Measurements from ENCODE around the gene NT5E. TPM values are rescaled to one million over a fixed set of nuclear protein-coding genes. Genes with fewer than 3 reads are reported as not detected.
A peak's percentile ranks its signal among the peaks of the same experiment; 100 is the strongest.

The NT5E gene
- total RNA-seq, 1 experiment from 2014 or later: 112 TPM

DNA sequence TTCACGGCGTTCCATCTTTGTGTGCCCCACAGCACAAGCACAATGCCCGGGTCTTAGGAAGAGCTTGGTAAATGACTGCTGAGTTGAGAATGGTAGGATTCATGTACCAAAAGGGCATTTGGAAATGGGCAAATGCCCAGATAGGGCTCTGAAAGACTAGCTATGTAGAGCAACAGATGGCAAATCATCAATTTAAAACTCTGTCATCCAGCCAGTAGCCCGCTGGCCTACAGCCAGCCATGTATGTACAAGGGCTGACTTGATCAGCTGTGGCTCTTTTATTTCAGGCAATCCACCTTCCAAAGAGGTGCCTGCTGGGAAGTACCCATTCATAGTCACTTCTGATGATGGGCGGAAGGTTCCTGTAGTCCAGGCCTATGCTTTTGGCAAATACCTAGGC, 35.1 kb downstream of the NT5E start:
- TF ChIP-seq, protein P1, sequence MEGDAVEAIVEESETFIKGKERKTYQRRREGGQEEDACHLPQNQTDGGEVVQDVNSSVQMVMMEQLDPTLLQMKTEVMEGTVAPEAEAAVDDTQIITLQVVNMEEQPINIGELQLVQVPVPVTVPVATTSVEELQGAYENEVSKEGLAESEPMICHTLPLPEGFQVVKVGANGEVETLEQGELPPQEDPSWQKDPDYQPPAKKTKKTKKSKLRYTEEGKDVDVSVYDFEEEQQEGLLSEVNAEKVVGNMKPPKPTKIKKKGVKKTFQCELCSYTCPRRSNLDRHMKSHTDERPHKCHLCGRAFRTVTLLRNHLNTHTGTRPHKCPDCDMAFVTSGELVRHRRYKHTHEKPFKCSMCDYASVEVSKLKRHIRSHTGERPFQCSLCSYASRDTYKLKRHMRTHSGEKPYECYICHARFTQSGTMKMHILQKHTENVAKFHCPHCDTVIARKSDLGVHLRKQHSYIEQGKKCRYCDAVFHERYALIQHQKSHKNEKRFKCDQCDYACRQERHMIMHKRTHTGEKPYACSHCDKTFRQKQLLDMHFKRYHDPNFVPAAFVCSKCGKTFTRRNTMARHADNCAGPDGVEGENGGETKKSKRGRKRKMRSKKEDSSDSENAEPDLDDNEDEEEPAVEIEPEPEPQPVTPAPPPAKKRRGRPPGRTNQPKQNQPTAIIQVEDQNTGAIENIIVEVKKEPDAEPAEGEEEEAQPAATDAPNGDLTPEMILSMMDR (IDR thresholded peaks at IDR 0.05; ENCODE audit: unreplicated experiment): no peak
- CTCF ChIA-PET: interaction anchor here (0.6 to 10.8 kb wide), 15 partner anchors 9 to 141 kb away, joined by 3 to 285 read pairs (median 20); partner anchors contain the start of gene NT5E

DNA sequence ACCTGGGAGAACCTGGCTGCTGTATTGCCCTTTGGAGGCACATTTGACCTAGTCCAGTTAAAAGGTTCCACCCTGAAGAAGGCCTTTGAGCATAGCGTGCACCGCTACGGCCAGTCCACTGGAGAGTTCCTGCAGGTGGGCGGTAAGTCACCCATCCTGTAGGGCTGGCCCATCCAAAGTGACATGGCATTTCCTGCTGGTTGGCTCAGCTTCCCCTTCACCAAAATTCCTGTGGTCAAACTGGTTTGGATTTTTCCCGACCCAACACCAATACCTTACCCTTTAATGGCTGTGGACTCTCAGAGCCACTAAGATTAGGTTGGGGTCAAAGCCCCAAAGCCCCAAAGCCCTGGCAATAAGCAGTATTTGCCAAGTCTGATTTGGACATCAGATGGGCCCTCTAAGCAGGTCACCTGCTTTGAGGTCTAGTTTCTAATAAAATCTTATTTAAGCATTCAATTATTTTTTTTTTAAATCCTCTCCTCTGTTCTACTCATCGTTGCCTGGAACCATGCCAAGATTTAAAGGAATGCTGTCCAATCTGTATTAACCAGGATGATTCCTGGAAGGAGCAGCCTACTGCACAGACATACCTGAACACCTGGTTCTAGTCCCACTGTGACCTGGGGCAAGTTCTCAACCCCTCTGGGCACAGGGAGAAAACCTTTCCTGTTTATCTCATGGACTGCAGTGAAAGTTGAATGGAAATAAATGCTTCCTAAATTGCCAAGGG, 40.8 kb downstream of the NT5E start:
- intact Hi-C loops (cut with micrococcal nuclease): no loop called here
- TF ChIP-seq, protein P1 (IDR thresholded peaks at IDR 0.05; ENCODE audit: unreplicated experiment): no peak
- ChIA-PET POLR2A (no interaction called here), CTCF (interaction anchor here (0.6 to 5.2 kb wide), 5 partner anchors 7 to 136 kb away, joined by 3 to 78 read pairs (median 8); no protein-coding TSS in a partner anchor)
- peak; percentile 60 for DNase-seq (ENCODE audit: unreplicated experiment)
- peaks cover 8% of the 10 kb centered on the region for H3K36me3 Mint-ChIP-seq (ENCODE audit: insufficient read depth, unreplicated experiment)
- H3K4me1 Mint-ChIP-seq (ENCODE audit: insufficient read depth, unreplicated experiment): peaks cover 23% of the 10 kb centered on the region
- no peaks in the 10 kb centered on the region for H3K27me3 Mint-ChIP-seq (ENCODE audit: insufficient read depth, unreplicated experiment)
- H3K9me3 Mint-ChIP-seq (ENCODE audit: unreplicated experiment): no peaks in the 10 kb centered on the region
- no TSS peak for BruUV-seq (replicated peaks)
- H3K27ac Mint-ChIP-seq (ENCODE audit: low read depth, unreplicated experiment): no peak overlapping the region
- H3K4me3 Mint-ChIP-seq (ENCODE audit: unreplicated experiment): no peak overlapping the region

More for the DNA sequence above, 35.1 kb downstream of the NT5E start:
- no peak overlapping the region for H3K27ac Mint-ChIP-seq (ENCODE audit: low read depth, unreplicated experiment)
- POLR2A ChIA-PET: interaction anchor here (1.6 to 4.4 kb wide), 3 partner anchors 22 to 123 kb away, joined by 4 to 26 read pairs (median 18); partner anchors contain the start of gene NT5E
- H3K36me3 Mint-ChIP-seq (ENCODE audit: insufficient read depth, unreplicated experiment): peaks cover 11% of the 10 kb centered on the region
- intact Hi-C loops (cut with micrococcal nuclease): no loop called here
- no peaks in the 10 kb centered on the region for H3K27me3 Mint-ChIP-seq (ENCODE audit: insufficient read depth, unreplicated experiment)
- H3K9me3 Mint-ChIP-seq (ENCODE audit: unreplicated experiment): no peaks in the 10 kb centered on the region
- no peak for DNase-seq (ENCODE audit: unreplicated experiment)
- H3K4me1 Mint-ChIP-seq (ENCODE audit: insufficient read depth, unreplicated experiment): peaks cover 6% of the 10 kb centered on the region
- no TSS peak for BruUV-seq (replicated peaks)
- H3K4me3 Mint-ChIP-seq (ENCODE audit: unreplicated experiment): no peak overlapping the region

DNA sequence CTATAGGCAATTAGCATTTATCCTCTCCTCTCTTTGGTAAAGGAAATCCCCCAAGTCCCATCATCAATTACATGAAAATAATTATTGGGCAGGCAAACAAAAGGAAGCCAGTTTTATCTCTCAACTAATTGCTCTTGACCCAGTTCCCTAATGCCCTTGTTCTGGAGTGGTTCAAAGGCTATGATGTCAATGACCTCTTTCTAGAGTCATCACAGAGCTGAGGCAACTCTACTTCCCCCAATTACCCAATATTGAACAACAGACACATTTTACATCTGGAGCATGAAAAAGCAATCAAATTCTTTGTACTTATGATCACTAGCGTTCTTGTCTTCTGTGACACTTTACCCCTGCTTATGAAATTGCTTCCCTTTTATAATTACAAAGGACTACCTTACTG, 43.5 kb downstream of the NT5E start:
- H3K27ac Mint-ChIP-seq (ENCODE audit: low read depth, unreplicated experiment): no peak overlapping the region
- H3K36me3 Mint-ChIP-seq (ENCODE audit: insufficient read depth, unreplicated experiment): peaks cover 15% of the 10 kb centered on the region
- ChIA-PET POLR2A (interaction anchor here (0.6 to 2.8 kb wide), 4 partner anchors 29 to 1428 kb away, joined by 3 to 9 read pairs (median 6); no protein-coding TSS in a partner anchor), CTCF (interaction anchor here (0.6 to 5.2 kb wide), 2 partner anchors 10 to 35 kb away, joined by 3 to 78 read pairs; no protein-coding TSS in a partner anchor)
- no peak for DNase-seq (ENCODE audit: unreplicated experiment)
- H3K4me1 Mint-ChIP-seq (ENCODE audit: insufficient read depth, unreplicated experiment): peaks cover 30% of the 10 kb centered on the region
- H3K27me3 Mint-ChIP-seq (ENCODE audit: insufficient read depth, unreplicated experiment): no peaks in the 10 kb centered on the region
- intact Hi-C loops (cut with micrococcal nuclease): no loop called here
- H3K9me3 Mint-ChIP-seq (ENCODE audit: unreplicated experiment): peaks cover 6% of the 10 kb centered on the region
- no TSS peak for BruUV-seq (replicated peaks)
- H3K4me3 Mint-ChIP-seq (ENCODE audit: unreplicated experiment): no peak overlapping the region
- TF ChIP-seq, protein P1 (IDR thresholded peaks at IDR 0.05; ENCODE audit: unreplicated experiment): no peak
